ENCODE measurements around the gene GMPR2. TPM values are rescaled to one million over a fixed set of nuclear protein-coding genes. Genes with fewer than 3 reads are reported as not detected.

GMPR2 gene
- total and polyA plus RNA-seq, 2 of the 13 experiments (the other 11 are each of a cell fraction or from before 2014, with no cell fraction given): 210 to 273 TPM

- TF ChIP-seq ZNF281 (CRISPR knock-in tag; IDR thresholded peaks at IDR 0.05; ENCODE audit: borderline replicate concordance): peak; percentile 91
- TF ChIP-seq FOXA3 (CRISPR knock-in tag; IDR thresholded peaks at IDR 0.05): peak; percentile 92
- peak; percentile 75; the same call in 1 of the 2 replicates for TF ChIP-seq KLF11 (CRISPR knock-in tag; IDR thresholded peaks at IDR 0.05)
- TF ChIP-seq NR1H2 (CRISPR knock-in tag; IDR thresholded peaks at IDR 0.05; ENCODE audit: borderline replicate concordance, low read depth): peak; percentile 98; the same call in 1 of the 2 replicates
- TF ChIP-seq ZNF263 (CRISPR knock-in tag; IDR thresholded peaks at IDR 0.05): peak; percentile 91
- TF ChIP-seq ZNF354B (CRISPR knock-in tag; IDR thresholded peaks at IDR 0.05): peak; percentile 99
- peak; percentile 91; the same call in 1 of the 2 replicates for TF ChIP-seq ZNF124 (CRISPR knock-in tag; IDR thresholded peaks at IDR 0.05)
- peak; percentile 98 for TF ChIP-seq SMAD9 (CRISPR knock-in tag; IDR thresholded peaks at IDR 0.05)
- peak; percentile 99 for TF ChIP-seq ZBTB7A (CRISPR knock-in tag; IDR thresholded peaks at IDR 0.05)
- TF ChIP-seq GPN1 (CRISPR knock-in tag; IDR thresholded peaks at IDR 0.05; ENCODE audit: borderline replicate concordance): peak; percentile 87; the same call in 1 of the 2 replicates
- peak; percentile 68; the same call in 1 of the 2 replicates for TF ChIP-seq RCOR2 (CRISPR knock-in tag; IDR thresholded peaks at IDR 0.05)
- TF ChIP-seq ZGPAT (CRISPR knock-in tag; IDR thresholded peaks at IDR 0.05): peak; percentile 100
- TF ChIP-seq ZBED4 (CRISPR knock-in tag; IDR thresholded peaks at IDR 0.05; ENCODE audit: borderline replicate concordance): peak; percentile 98
- peak; percentile 60 for TF ChIP-seq RARA (CRISPR knock-in tag; IDR thresholded peaks at IDR 0.05)
- TF ChIP-seq EED (CRISPR knock-in tag; IDR thresholded peaks at IDR 0.05): peak; percentile 99
- peak; percentile 99 for TF ChIP-seq ZSCAN20 (CRISPR knock-in tag; IDR thresholded peaks at IDR 0.05; ENCODE audit: borderline replicate concordance)
- peak; percentile 97 for TF ChIP-seq ZFP37 (CRISPR knock-in tag; IDR thresholded peaks at IDR 0.05; ENCODE audit: borderline replicate concordance)
- peak; percentile 71 for TF ChIP-seq SIN3B (IDR thresholded peaks at IDR 0.05; ENCODE audit: low read length)
- TF ChIP-seq ETV5 (CRISPR knock-in tag; IDR thresholded peaks at IDR 0.05; ENCODE audit: borderline replicate concordance): peak; percentile 94
- TF ChIP-seq, protein P1, sequence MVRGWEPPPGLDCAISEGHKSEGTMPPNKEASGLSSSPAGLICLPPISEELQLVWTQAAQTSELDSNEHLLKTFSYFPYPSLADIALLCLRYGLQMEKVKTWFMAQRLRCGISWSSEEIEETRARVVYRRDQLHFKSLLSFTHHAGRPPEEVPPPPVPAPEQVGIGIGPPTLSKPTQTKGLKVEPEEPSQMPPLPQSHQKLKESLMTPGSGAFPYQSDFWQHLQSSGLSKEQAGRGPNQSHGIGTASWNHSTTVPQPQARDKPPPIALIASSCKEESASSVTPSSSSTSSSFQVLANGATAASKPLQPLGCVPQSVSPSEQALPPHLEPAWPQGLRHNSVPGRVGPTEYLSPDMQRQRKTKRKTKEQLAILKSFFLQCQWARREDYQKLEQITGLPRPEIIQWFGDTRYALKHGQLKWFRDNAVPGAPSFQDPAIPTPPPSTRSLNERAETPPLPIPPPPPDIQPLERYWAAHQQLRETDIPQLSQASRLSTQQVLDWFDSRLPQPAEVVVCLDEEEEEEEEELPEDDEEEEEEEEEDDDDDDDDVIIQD (CRISPR knock-in tag; IDR thresholded peaks at IDR 0.05; ENCODE audit: low read depth): peak; percentile 100
Observed at GRCh38 chr14:24271134-24271833, 38.6 kb downstream of the GMPR2 start, which contains the start of gene RABGGTA (continued).
